Measurements from ENCODE around the gene SLC8A2.

Gene SLC8A2

DNA sequence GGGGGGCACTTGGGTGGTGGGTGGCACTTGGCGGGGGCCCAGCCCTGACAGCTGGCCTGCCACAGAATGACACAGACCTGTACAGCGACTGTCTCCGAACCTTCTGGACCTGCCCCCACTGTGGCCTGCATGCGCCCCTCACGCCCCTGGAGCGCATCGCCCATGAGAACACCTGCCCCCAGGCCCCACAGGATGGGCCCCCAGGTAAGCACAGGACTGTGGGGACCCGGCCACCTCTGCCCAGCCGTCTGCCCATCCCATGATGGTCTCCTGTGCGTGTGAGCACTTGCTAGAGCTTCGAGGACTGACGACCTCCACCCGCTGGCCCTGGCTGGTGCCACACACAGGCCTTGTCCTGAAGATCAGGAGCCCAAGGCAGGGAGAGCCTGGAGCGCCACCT lies 90.6 kb downstream of the SLC8A2 start:
- no peak for DNase-seq (ENCODE audit: low read depth in 2 of 2)

DNA sequence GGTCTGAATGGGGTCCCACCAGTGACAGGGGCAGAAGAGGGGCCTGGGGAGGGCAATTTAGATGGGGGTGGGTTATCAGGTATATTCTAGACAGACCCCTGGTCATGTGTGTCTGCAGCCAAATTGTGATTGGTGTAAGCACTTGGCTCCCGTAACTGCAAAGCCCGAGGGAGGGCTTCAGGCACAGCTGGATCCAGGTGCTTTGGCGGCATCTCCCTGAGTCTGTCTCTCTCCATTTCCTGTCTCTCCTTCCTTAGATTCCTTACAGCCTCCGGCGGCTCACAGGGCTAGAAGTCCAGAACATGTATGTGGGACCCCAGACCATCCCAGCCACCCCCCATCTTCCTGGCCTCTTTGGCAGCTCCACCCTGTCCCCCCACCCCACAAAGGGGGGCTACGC lies 91.1 kb downstream of the SLC8A2 start:
- DNase-seq (ENCODE audit: low read depth in 2 of 2): no peak

DNA sequence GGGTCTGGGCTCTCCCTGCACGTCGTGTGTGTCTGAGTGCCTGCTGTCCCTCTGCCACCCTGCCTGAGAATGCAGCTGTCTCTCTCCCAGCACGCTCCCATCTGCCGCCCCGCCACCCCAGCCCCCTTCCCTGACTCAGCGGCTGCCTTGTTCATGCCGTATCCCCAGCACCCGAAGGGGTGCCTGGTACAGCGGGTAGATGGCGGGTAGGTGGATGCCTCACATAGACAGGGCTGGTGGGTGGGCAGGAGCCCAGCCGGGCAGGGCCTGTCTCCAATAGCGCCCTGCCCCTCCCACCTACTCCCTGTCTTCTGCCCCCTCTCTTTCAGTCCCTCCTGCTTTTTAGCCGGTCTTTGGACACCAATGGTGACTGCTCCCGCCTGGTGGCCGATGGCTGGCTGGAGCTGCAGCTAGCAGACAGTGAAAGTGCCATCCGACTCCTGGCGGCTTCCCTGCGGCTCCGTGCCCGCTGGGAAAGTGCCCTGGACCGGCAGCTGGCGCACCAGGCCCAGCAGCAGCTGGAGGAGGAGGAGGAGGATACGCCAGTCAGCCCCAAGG lies 92.2 kb downstream of the SLC8A2 start:
- DNase-seq (ENCODE audit: low read depth in 2 of 2): no peak

DNA sequence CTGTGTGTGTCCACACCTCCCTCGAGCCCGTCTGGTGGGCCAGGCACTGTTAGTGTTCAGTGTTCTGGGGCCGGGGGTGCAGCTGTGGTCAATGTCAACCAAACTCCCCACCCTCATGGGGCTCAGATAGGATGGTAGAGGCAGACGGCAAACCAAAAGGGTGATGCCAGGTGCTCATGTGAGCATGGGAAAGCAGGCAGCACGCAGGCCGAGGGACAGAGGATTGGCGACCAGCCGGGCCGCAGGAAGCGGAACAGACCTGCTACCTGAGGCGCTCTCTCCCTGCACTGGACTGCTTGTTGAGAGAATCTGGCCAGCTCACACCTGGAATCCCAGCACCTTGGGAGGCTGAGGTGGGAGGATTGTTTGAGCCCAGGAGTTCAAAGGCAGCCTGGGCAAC lies 93.4 kb downstream of the SLC8A2 start:
- DNase-seq (ENCODE audit: low read depth in 2 of 2): no peak
